ENCODE measurements around the gene MYO7A.
A peak's percentile ranks its signal among the peaks of the same experiment; 100 is the strongest.

The MYO7A gene

GRCh38 chr11:77152846-77153245, 24.8 kb downstream of the MYO7A start:
- Histone ChIP-seq H4K20me1 (ENCODE audit: insufficient read depth, low read length, poor library complexity, severe bottlenecking) (no peaks in the 10 kb centered on the region), H3K4me2 (ENCODE audit: low read depth, low read length, poor library complexity, severe bottlenecking) (peak overlapping the region; percentile 32), H3K27me3 (ENCODE audit: insufficient read depth, low read length, poor library complexity, severe bottlenecking) (no peaks in the 10 kb centered on the region), H3K4me3 (ENCODE audit: low read length, poor library complexity, severe bottlenecking) (no peak overlapping the region), H3K4me1 (ENCODE audit: insufficient read depth, low read length, poor library complexity, severe bottlenecking) (peaks cover 78% of the 10 kb centered on the region), H3K9ac (ENCODE audit: low read depth, low read length, poor library complexity, severe bottlenecking) (peak overlapping the region; percentile 27), H3K79me2 (ENCODE audit: insufficient read depth, low read length) (no peaks in the 10 kb centered on the region), H3K9me2 (replicated peaks; ENCODE audit: low read depth, low read length) (no peaks in the 10 kb centered on the region), H3K36me3 (ENCODE audit: insufficient read depth, low read length) (no peaks in the 10 kb centered on the region), H3K9me3 (ENCODE audit: insufficient read depth, low read depth, low read length) (no peaks in the 10 kb centered on the region), H2AFZ (ENCODE audit: low read length) (no peak overlapping the region), H3F3A (ENCODE audit: low read depth) (no peaks in the 10 kb centered on the region)
- TF ChIP-seq CTCF (conservative IDR thresholded peaks at IDR 0.05; ENCODE audit: low read length) = no peak
- no peak for TF ChIP-seq EZH2phosphoT487 (IDR thresholded peaks at IDR 0.05; ENCODE audit: borderline replicate concordance)

- no peak for TF ChIP-seq EZH2phosphoT487 (IDR thresholded peaks at IDR 0.05; ENCODE audit: borderline replicate concordance)
- Histone ChIP-seq H2AFZ (ENCODE audit: low read length) (no peak overlapping the region), H3K4me1 (ENCODE audit: insufficient read depth, low read length, poor library complexity, severe bottlenecking) (peaks cover 74% of the 10 kb centered on the region), H3K79me2 (ENCODE audit: insufficient read depth, low read length) (no peaks in the 10 kb centered on the region), H4K20me1 (ENCODE audit: insufficient read depth, low read length, poor library complexity, severe bottlenecking) (no peaks in the 10 kb centered on the region), H3K9ac (ENCODE audit: low read depth, low read length, poor library complexity, severe bottlenecking) (peak overlapping the region; percentile 45), H3K9me3 (ENCODE audit: insufficient read depth, low read depth, low read length) (no peaks in the 10 kb centered on the region), H3K9me2 (replicated peaks; ENCODE audit: low read depth, low read length) (no peaks in the 10 kb centered on the region), H3F3A (ENCODE audit: low read depth) (no peaks in the 10 kb centered on the region), H3K4me3 (ENCODE audit: low read length, poor library complexity, severe bottlenecking) (no peak overlapping the region), H3K27me3 (ENCODE audit: insufficient read depth, low read length, poor library complexity, severe bottlenecking) (no peaks in the 10 kb centered on the region), H3K4me2 (ENCODE audit: low read depth, low read length, poor library complexity, severe bottlenecking) (peak overlapping the region; percentile 54), H3K36me3 (ENCODE audit: insufficient read depth, low read length) (no peaks in the 10 kb centered on the region)
Measured at GRCh38 chr11:77153276-77154185, 25.5 kb downstream of the MYO7A start.

GRCh38 chr11:77154381-77155081, 26.5 kb downstream of the MYO7A start:
- no peak overlapping the region for H2AFZ ChIP-seq (ENCODE audit: low read length)
- H3K9me3 ChIP-seq (ENCODE audit: insufficient read depth, low read depth, low read length) = no peaks in the 10 kb centered on the region
- no peaks in the 10 kb centered on the region for H3K79me2 ChIP-seq (ENCODE audit: insufficient read depth, low read length)
- H3K27me3 ChIP-seq (ENCODE audit: insufficient read depth, low read length, poor library complexity, severe bottlenecking) = no peaks in the 10 kb centered on the region
- no peaks in the 10 kb centered on the region for H3F3A ChIP-seq (ENCODE audit: low read depth)
- H3K36me3 ChIP-seq (ENCODE audit: insufficient read depth, low read length) = no peaks in the 10 kb centered on the region
- H3K9ac ChIP-seq (ENCODE audit: low read depth, low read length, poor library complexity, severe bottlenecking) = peak overlapping the region; percentile 45
- no peaks in the 10 kb centered on the region for H4K20me1 ChIP-seq (ENCODE audit: insufficient read depth, low read length, poor library complexity, severe bottlenecking)
- peak overlapping the region; percentile 54 for H3K4me2 ChIP-seq (ENCODE audit: low read depth, low read length, poor library complexity, severe bottlenecking)
- no peak for TF ChIP-seq EZH2phosphoT487 (IDR thresholded peaks at IDR 0.05; ENCODE audit: borderline replicate concordance)
- TF ChIP-seq CTCF (conservative IDR thresholded peaks at IDR 0.05; ENCODE audit: low read length) = no peak
- H3K4me1 ChIP-seq (ENCODE audit: insufficient read depth, low read length, poor library complexity, severe bottlenecking) = peaks cover 65% of the 10 kb centered on the region
- no peaks in the 10 kb centered on the region for H3K9me2 ChIP-seq (replicated peaks; ENCODE audit: low read depth, low read length)
- H3K4me3 ChIP-seq (ENCODE audit: low read length, poor library complexity, severe bottlenecking) = no peak overlapping the region

All from Loucy (cell line).